ENCODE measurements around the gene ARHGAP25.

GRCh38 chr2:68776124-68776523 is 41.5 kb downstream of the ARHGAP25 start:
- TF ChIP-seq CTCF (IDR thresholded peaks at IDR 0.05) (peak in 3 of 12 donors; percentile 15 to 31 (median 28)), POLR2A (IDR thresholded peaks at IDR 0.05) (no peak)

Measured in heart left ventricle (tissue), 13 donors.